ENCODE data around the gene FAM53B.

The FAM53B gene

DNA sequence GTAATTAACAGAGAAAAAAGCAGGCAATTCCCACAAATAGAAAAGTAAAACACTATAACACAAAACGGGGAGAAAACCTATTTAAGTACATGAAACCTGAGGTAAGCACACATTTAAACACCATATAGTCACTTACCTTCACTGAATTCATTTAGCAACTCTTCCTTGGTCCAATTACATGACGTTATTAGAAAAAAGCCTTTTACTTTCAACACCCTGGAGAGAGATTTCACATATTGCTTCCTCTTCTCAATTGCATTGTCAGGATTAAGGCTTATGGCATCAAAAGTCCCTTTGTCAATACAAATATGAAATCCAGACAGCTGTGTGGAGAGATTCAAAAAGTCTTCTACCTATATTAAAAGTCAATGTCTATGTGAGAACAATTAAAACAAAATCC, 21.1 kb upstream of the FAM53B start:
- Histone ChIP-seq H3K27me3 (no peaks in the 10 kb centered on the region), H3K9me3 (no peaks in the 10 kb centered on the region), H3K4me3 (ENCODE audit: low read depth in 1 of 2, low read length in 1 of 2) (no peak overlapping the region), H3K4me1 (ENCODE audit: control insufficient read depth in 1 of 2, insufficient read depth in 1 of 2, low read depth in 1 of 2, low read length in 1 of 2) (peaks cover 4 to 7% of the 10 kb centered on the region in 2 experiments), H3K36me3 (peaks cover 17% of the 10 kb centered on the region), H3K27ac (peak overlapping the region; percentile 3)
- TF ChIP-seq, protein P1, sequence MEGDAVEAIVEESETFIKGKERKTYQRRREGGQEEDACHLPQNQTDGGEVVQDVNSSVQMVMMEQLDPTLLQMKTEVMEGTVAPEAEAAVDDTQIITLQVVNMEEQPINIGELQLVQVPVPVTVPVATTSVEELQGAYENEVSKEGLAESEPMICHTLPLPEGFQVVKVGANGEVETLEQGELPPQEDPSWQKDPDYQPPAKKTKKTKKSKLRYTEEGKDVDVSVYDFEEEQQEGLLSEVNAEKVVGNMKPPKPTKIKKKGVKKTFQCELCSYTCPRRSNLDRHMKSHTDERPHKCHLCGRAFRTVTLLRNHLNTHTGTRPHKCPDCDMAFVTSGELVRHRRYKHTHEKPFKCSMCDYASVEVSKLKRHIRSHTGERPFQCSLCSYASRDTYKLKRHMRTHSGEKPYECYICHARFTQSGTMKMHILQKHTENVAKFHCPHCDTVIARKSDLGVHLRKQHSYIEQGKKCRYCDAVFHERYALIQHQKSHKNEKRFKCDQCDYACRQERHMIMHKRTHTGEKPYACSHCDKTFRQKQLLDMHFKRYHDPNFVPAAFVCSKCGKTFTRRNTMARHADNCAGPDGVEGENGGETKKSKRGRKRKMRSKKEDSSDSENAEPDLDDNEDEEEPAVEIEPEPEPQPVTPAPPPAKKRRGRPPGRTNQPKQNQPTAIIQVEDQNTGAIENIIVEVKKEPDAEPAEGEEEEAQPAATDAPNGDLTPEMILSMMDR (IDR thresholded peaks at IDR 0.05), result no peak

DNA sequence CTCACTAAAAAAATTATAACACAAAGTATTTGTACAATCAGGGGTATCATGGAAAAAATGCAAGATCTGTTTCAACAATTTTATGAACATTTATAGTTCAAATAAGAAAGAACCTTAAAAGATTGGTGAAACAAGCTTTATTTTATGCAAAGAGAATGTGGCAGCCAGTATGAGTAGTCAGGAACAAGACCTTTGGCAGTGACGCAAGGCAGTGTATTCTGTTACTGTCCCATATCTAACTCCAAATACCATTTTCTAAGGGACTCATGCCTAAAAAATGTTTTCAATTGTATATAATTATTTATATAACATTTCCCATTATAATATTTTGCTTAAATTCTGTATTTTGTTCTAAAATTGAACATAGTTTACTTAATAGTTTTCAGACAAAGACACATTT, 19.1 kb upstream of the FAM53B start:
- Histone ChIP-seq H3K27me3 (no peaks in the 10 kb centered on the region), H3K27ac (no peak overlapping the region), H3K4me3 (ENCODE audit: low read depth in 1 of 2, low read length in 1 of 2) (no peak overlapping the region), H3K4me1 (ENCODE audit: control insufficient read depth in 1 of 2, insufficient read depth in 1 of 2, low read depth in 1 of 2, low read length in 1 of 2) (peaks cover 4 to 7% of the 10 kb centered on the region in 2 experiments), H3K9me3 (no peaks in the 10 kb centered on the region), H3K36me3 (peaks cover 25% of the 10 kb centered on the region)
- TF ChIP-seq, protein P1 (IDR thresholded peaks at IDR 0.05), result no peak

DNA sequence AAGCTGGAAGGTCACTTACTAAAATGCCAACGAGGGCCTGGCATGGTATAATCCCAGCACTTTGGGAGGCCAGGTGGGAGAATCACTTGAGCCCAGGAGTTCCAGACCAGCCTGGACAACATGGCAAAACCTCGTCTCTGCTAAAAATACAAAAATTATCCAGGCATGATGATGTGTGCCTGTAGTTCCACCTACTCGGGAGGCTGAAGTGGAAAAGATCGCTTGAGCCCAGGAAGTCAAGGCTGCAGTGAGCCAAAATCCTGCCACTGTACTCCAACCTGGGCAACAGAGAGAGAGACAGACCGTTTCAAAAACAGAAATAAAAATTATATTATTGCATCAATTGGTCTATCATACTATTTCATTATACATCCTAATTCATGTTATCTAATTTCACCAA, 18.1 kb upstream of the FAM53B start:
- no peak overlapping the region for H3K27ac ChIP-seq
- H3K27me3 ChIP-seq, result no peaks in the 10 kb centered on the region
- no peak overlapping the region for H3K4me3 ChIP-seq (ENCODE audit: low read depth in 1 of 2, low read length in 1 of 2)
- TF ChIP-seq, protein P1 (IDR thresholded peaks at IDR 0.05), result no peak
- H3K4me1 ChIP-seq (ENCODE audit: control insufficient read depth in 1 of 2, insufficient read depth in 1 of 2, low read depth in 1 of 2, low read length in 1 of 2), result peaks cover 4 to 7% of the 10 kb centered on the region in 2 experiments
- peaks cover 25% of the 10 kb centered on the region for H3K36me3 ChIP-seq
- no peaks in the 10 kb centered on the region for H3K9me3 ChIP-seq

DNA sequence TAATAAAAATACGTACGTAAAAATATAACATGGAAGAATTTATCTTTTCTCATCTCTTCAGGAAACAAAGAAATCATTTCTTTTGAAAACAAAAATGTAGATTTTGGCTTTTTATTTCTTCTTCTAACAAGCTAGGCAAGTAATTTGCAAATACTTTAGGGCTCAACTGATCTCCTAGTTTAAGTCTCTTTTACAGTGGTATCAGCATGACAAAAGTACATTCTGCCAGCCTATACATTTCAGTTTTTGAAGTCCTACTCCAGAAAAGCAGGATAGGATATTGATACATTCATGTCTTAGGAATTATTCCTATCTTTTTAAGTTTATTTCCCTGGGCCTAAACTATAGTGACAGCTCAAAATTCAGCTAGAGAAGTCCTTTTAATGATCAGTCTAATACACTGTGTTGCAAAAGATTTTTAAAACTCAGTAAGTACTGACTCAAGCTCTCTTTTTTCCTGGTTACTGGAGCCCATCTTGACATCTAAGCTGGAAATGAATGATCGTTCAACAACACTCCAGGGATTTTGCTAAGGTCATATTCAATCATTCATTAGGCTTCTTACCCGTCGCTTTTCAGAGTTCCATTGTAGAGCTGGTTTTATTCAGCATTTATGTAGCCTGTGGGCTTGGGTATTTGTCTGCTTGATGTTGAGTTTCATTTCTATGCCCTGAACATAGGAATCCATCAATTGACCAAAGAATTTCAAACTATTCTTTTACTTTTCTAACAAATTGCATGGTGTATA, 12.2 kb upstream of the FAM53B start:
- H3K4me3 ChIP-seq (ENCODE audit: low read depth in 1 of 2, low read length in 1 of 2), result no peak overlapping the region
- no peaks in the 10 kb centered on the region for H3K27me3 ChIP-seq
- H3K36me3 ChIP-seq, result peaks cover 28% of the 10 kb centered on the region
- TF ChIP-seq, protein P1 (IDR thresholded peaks at IDR 0.05), result no peak
- H3K9me3 ChIP-seq, result no peaks in the 10 kb centered on the region
- H3K27ac ChIP-seq, result no peak overlapping the region
- H3K4me1 ChIP-seq (ENCODE audit: control insufficient read depth in 1 of 2, insufficient read depth in 1 of 2, low read depth in 1 of 2, low read length in 1 of 2), result no peaks in the 10 kb centered on the region

DNA sequence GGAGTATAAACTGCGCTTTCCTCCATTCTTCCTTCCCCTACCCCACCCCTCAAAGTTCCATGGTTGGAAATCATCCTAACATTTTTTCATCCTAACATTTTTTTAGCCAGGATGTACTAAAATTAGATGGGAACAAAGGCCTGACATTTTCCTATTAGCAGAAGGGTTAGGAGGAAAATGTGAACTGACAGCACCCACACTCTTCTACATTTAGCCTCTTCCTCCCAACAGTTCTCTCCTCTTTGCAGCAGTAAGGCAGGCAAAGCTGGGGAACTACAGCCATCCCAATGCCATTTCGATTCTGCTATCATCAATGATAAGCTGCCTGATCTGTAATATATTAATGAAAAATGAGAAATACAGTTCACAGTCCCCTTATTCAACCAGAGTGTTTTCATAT, 11.4 kb upstream of the FAM53B start:
- Histone ChIP-seq H3K36me3 (peaks cover 23% of the 10 kb centered on the region), H3K4me3 (ENCODE audit: low read depth in 1 of 2, low read length in 1 of 2) (no peak overlapping the region), H3K4me1 (ENCODE audit: control insufficient read depth in 1 of 2, insufficient read depth in 1 of 2, low read depth in 1 of 2, low read length in 1 of 2) (no peaks in the 10 kb centered on the region), H3K27ac (no peak overlapping the region), H3K9me3 (no peaks in the 10 kb centered on the region), H3K27me3 (no peaks in the 10 kb centered on the region)
- TF ChIP-seq, protein P1 (IDR thresholded peaks at IDR 0.05), result no peak
